GM18907 (cell line): Measurements from ENCODE around the gene PTPRD.

ENCODE experiments used
- ATAC-seq: cut with Tn5 transposase; IDR thresholded peaks from one replicate; pipeline ENCODE4 v1.9.1; 2021; ENCODE audit warnings: mild to moderate bottlenecking, moderate library complexity; ENCODE audit not compliant: unreplicated experiment

Gene PTPRD

GRCh38 chr9:8816361-8816760 lies 1796.4 kb downstream of the PTPRD start:
- ATAC-seq, result no peak

GRCh38 chr9:8815931-8816330 lies 1796.9 kb downstream of the PTPRD start:
- ATAC-seq, result no peak

- no peak for ATAC-seq
Measured at GRCh38 chr9:8815219-8815618, 1797.6 kb downstream of the PTPRD start.

GRCh38 chr9:8812888-8813287 lies 1799.9 kb downstream of the PTPRD start:
- no peak for ATAC-seq

- no peak for ATAC-seq
Measured at GRCh38 chr9:8809741-8810140, 1803.1 kb downstream of the PTPRD start.

- ATAC-seq, result no peak
Measured at GRCh38 chr9:8806150-8806549, 1806.7 kb downstream of the PTPRD start.

- no peak for ATAC-seq
Measured at GRCh38 chr9:8804613-8805012, 1808.2 kb downstream of the PTPRD start.

GRCh38 chr9:8802242-8802641 lies 1810.6 kb downstream of the PTPRD start:
- no peak for ATAC-seq

GRCh38 chr9:8800196-8800595 lies 1812.6 kb downstream of the PTPRD start:
- ATAC-seq, result no peak

GRCh38 chr9:8799615-8800014 lies 1813.2 kb downstream of the PTPRD start:
- no peak for ATAC-seq

- ATAC-seq, result no peak
Measured at GRCh38 chr9:8799206-8799605, 1813.6 kb downstream of the PTPRD start.

GRCh38 chr9:8784838-8785237 lies 1828.0 kb downstream of the PTPRD start:
- ATAC-seq, result no peak

GRCh38 chr9:8783941-8784340 lies 1828.9 kb downstream of the PTPRD start:
- ATAC-seq, result no peak

GRCh38 chr9:8782237-8782636 lies 1830.6 kb downstream of the PTPRD start:
- ATAC-seq, result no peak

GRCh38 chr9:8781458-8781857 lies 1831.3 kb downstream of the PTPRD start:
- no peak for ATAC-seq

- ATAC-seq, result no peak
Measured at GRCh38 chr9:8780386-8780785, 1832.4 kb downstream of the PTPRD start.

- ATAC-seq, result no peak
Measured at GRCh38 chr9:8779478-8779877, 1833.3 kb downstream of the PTPRD start.

GRCh38 chr9:8778356-8778755 lies 1834.4 kb downstream of the PTPRD start:
- ATAC-seq, result no peak

GRCh38 chr9:8772302-8772701 lies 1840.5 kb downstream of the PTPRD start:
- no peak for ATAC-seq

- ATAC-seq, result no peak
Measured at GRCh38 chr9:8769153-8769552, 1843.6 kb downstream of the PTPRD start.

- ATAC-seq, result no peak
Measured at GRCh38 chr9:8766096-8766495, 1846.7 kb downstream of the PTPRD start.

- ATAC-seq, result no peak
Measured at GRCh38 chr9:8764051-8764450, 1848.8 kb downstream of the PTPRD start.

- no peak for ATAC-seq
Measured at GRCh38 chr9:8762479-8763085, 1850.2 kb downstream of the PTPRD start.
